ENCODE data around the gene TIPRL. TPM values are rescaled to one million over a fixed set of nuclear protein-coding genes. Genes with fewer than 3 reads are reported as not detected.

TIPRL gene
- total and polyA plus RNA-seq, 2 donors (not counting 1 experiment from before 2014, with no cell fraction given): 5.1 to 24.9 TPM

DNA sequence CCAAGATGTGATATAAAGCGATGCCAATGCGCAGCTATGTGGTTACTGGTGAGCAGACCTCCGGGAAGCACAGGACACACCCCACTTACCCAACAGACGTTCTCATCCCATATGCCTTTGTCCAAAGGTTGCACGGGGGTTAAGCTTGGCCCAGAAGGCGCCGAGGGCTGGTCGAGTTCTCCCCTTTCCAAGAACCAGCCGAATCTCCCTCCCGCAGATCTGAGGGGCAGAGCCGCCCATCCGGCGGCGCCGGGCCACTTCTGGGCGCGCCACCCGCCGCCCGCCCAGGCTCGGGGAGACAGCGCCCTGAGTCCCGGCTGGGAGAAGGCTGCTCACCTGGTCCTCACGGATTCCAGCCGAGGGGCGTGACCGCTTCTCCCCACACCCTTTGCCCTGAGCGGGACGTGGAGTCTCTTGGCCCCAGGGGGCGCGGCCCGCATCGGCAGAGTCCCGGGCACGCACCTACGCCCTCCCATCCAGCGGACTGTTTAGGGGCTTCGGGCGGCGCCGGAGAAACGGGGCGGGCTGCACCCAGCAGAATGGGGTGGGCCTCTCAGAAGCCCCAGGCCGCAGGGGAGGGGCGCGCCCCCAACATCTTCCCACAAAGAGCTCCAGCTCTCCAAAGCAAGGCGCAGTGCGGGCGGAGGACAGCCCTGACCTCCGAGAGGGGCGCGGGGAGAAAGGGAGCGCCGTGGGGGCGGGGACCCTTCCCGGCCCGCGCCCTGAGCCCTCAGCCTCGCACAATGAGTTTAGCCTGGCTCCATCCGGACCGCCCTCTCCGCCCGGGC is 42.6 kb upstream of the TIPRL start:
- intact Hi-C loops (cut with micrococcal nuclease): loop anchor here (2.0 kb wide), 1 partner anchor 43 kb away; the partner anchor contains the start of gene TIPRL
- POLR2A ChIA-PET: no interaction called here
- ATAC-seq (ENCODE audit: low read depth) (peak; percentile 53), DNase-seq (peak; percentile 45)
- Histone ChIP-seq H3K9ac (ENCODE audit: low read length) (peak overlapping the region; percentile 72), H3K79me2 (ENCODE audit: control insufficient read depth, insufficient read depth, low read length) (no peaks in the 10 kb centered on the region), H3K4me3 (ENCODE audit: control extremely low read depth in 1 of 5, extremely low read depth in 1 of 5, insufficient read depth in 1 of 5, low read depth in 2 of 5, low read length in 4 of 5) (peak overlapping the region in 4 of 5 experiments; percentile 51 to 74 (median 62)), H4K20me1 (ENCODE audit: control insufficient read depth, insufficient read depth, low read length, poor library complexity, severe bottlenecking) (no peaks in the 10 kb centered on the region), H3K9me3 (ENCODE audit: control extremely low read depth in 1 of 3, control insufficient read depth in 2 of 3, insufficient read depth in 1 of 3, low read length in 2 of 3) (peaks cover 0 to 10% (median 0%) of the 10 kb centered on the region in 3 donors), H3K4me2 (replicated peaks; ENCODE audit: low read depth, low read length, poor library complexity, severe bottlenecking) (peak overlapping the region; percentile 100), H3K36me3 (replicated peaks in 1 of 2; ENCODE audit: control extremely low read depth in 1 of 2, control insufficient read depth in 1 of 2, extremely low read depth in 1 of 2, insufficient read depth in 2 of 2, low read length in 1 of 2) (no peaks in the 10 kb centered on the region), H3K27ac (ENCODE audit: low read length in 2 of 2) (peak overlapping the region in 1 of 2 donors; percentile 15), H2AFZ (ENCODE audit: insufficient read depth, low read depth, low read length, poor library complexity, severe bottlenecking) (peak overlapping the region; percentile 85), H3K27me3 (replicated peaks in 1 of 4; ENCODE audit: control extremely low read depth in 1 of 4, control insufficient read depth in 3 of 4, insufficient read depth in 4 of 4, low read length in 3 of 4) (peaks cover 2 to 38% (median 30%) of the 10 kb centered on the region in 4 experiments), H3K4me1 (ENCODE audit: control insufficient read depth in 2 of 2, insufficient read depth in 2 of 2, low read length in 2 of 2) (peaks cover 13 to 17% of the 10 kb centered on the region in 2 donors)
- under 1% methylated on average over 60 of the region's 63 CpGs for WGBS (ENCODE audit: insufficient coverage)
- H3K9me3 Mint-ChIP-seq (ENCODE audit: insufficient read depth): no peaks in the 10 kb centered on the region
- peaks cover 20% of the 10 kb centered on the region for H3K4me1 Mint-ChIP-seq
- CTCF ChIA-PET: interaction anchor here (2.3 kb wide), 1 partner anchor 9 kb away, joined by 6 read pairs; no protein-coding TSS in a partner anchor
- peaks cover 42% of the 10 kb centered on the region for H3K27me3 Mint-ChIP-seq
- no peak for TF ChIP-seq EZH2 (IDR thresholded peaks at IDR 0.05; ENCODE audit: borderline replicate concordance, insufficient read depth, low read depth, low read length, poor library complexity, severe bottlenecking)
- TF ChIP-seq CTCF (IDR thresholded peaks at IDR 0.05): no peak
- H3K27ac Mint-ChIP-seq: peak overlapping the region; percentile 12
- peak overlapping the region; percentile 85 for H3K4me3 Mint-ChIP-seq

Data from B cell (primary cell).